H1 (cell line): Measurements from ENCODE around the gene PKD2. TPM values are rescaled to one million over a fixed set of nuclear protein-coding genes. Genes with fewer than 3 reads are reported as not detected.

Experiments
- CTCF ChIA-PET: fragments of 300-600 bp; sonication (Branson Sonifier 250); formaldehyde crosslinking; loops from one replicate; lab custom pipeline; 2021; ENCODE audit not compliant: partially characterized antibody; lab: Charles Lee
- POLR2A ChIA-PET: fragments of 300-600 bp; sonication (Branson Sonifier 250); formaldehyde crosslinking; loops from one replicate; lab custom pipeline; 2021; ENCODE audit warnings: inconsistent platforms; ENCODE audit not compliant: partially characterized antibody; lab: Charles Lee
- DNase-seq, 2 experiments: peaks; one replicate each; pipeline versions ENCODE4 v3.0.0 to v3.0.0-alpha.2; 2010 to 2022; ENCODE audit warnings: low spot score in 2 of 2, low read depth in 1 of 2, mixed read lengths in 1 of 2
- FAIRE-seq: peaks from 2 replicates; lab custom pipeline; 2011; peaks lifted over from hg19 to GRCh38; lab: Jason Lieb, UNC
- H2AFZ ChIP-seq: 2 replicates; pipeline ENCODE4 v1.8.1; 2012; ENCODE audit warnings: low read length, inconsistent platforms
- H2AK5ac ChIP-seq: 2 replicates; pipeline ENCODE4 v1.6.1; 2013; ENCODE audit warnings: low read depth, low read length
- H2BK120ac ChIP-seq: replicated peaks from 2 replicates; pipeline ENCODE3; 2013; ENCODE audit warnings: low read depth, low read length, inconsistent platforms
- H2BK12ac ChIP-seq: 2 replicates; pipeline ENCODE4 v1.6.1; 2013; ENCODE audit warnings: low read depth, low read length
- H2BK15ac ChIP-seq: 2 replicates; pipeline ENCODE4 v1.6.1; 2013; ENCODE audit warnings: low read length
- H2BK20ac ChIP-seq: 2 replicates; pipeline ENCODE4 v1.6.1; 2013; ENCODE audit warnings: low read length
- H2BK5ac ChIP-seq: 2 replicates; pipeline ENCODE4 v1.6.1; 2013; ENCODE audit warnings: low read depth, low read length
- H3K14ac ChIP-seq: 2 replicates; pipeline ENCODE4 v1.6.1; 2013; ENCODE audit warnings: inconsistent platforms; ENCODE audit not compliant: insufficient read length
- H3K18ac ChIP-seq: 2 replicates; pipeline ENCODE4 v1.6.1; 2013; ENCODE audit warnings: low read length; ENCODE audit errors: extremely low read depth
- H3K23ac ChIP-seq: 2 replicates; pipeline ENCODE4 v1.6.1; 2013; ENCODE audit warnings: inconsistent platforms; ENCODE audit not compliant: insufficient read length
- H3K23me2 ChIP-seq: 2 replicates; pipeline ENCODE4 v1.6.1; 2013; ENCODE audit warnings: low read depth, low read length
- H3K27ac ChIP-seq: 2 replicates; pipeline ENCODE4 v1.6.1; 2011; ENCODE audit warnings: low read depth, low read length, inconsistent platforms
- H3K27me3 ChIP-seq, 4 experiments: replicated peaks in 1 of 4; 1 replicate in 1 of 4; 2 replicates in 3 of 4; pipeline versions ENCODE4 v1.6.1 to v1.8.1; 2011 to 2013; ENCODE audit warnings: low read length in 3 of 4, mild to moderate bottlenecking in 3 of 4, inconsistent platforms in 2 of 4, mixed read lengths in 2 of 4, moderate library complexity in 1 of 4; ENCODE audit not compliant: control insufficient read depth in 3 of 4, insufficient read depth in 3 of 4; ENCODE audit errors: extremely low read depth in 1 of 4
- H3K36me3 ChIP-seq, 4 experiments: 2 replicates each; pipeline versions ENCODE4 v1.6.1 to v1.8.1; 2011 to 2013; ENCODE audit warnings: mild to moderate bottlenecking in 4 of 4, low read length in 3 of 4, moderate library complexity in 2 of 4, control low read depth in 1 of 4, inconsistent platforms in 1 of 4; ENCODE audit not compliant: insufficient read depth in 4 of 4, control insufficient read depth in 2 of 4
- H3K4ac ChIP-seq: replicated peaks from 2 replicates; pipeline ENCODE3; 2013; ENCODE audit warnings: low read length, low read depth, mixed read lengths, inconsistent platforms; ENCODE audit not compliant: insufficient read length
- H3K4me1 ChIP-seq, 4 experiments: replicated peaks in 1 of 4; 1 replicate in 1 of 4; 2 replicates in 3 of 4; pipeline versions ENCODE4 v1.6.1 to v1.8.1; 2011 to 2013; ENCODE audit warnings: low read length in 3 of 4, inconsistent platforms in 2 of 4, mixed read lengths in 1 of 4; ENCODE audit not compliant: insufficient read depth in 4 of 4, control insufficient read depth in 3 of 4
- H3K4me2 ChIP-seq, 2 experiments: 2 replicates each; pipeline versions ENCODE4 v1.6.1 to v1.8.1; 2011 to 2013; ENCODE audit warnings: low read depth in 2 of 2, low read length in 2 of 2, control low read depth in 1 of 2, inconsistent platforms in 1 of 2, mild to moderate bottlenecking in 1 of 2; ENCODE audit not compliant: insufficient read depth in 1 of 2
- H3K4me3 ChIP-seq, 4 experiments: fragments of 200-600, 300-600 bp in 1 of 4; sonication (generic), shearing (Covaris generic), sonication (Bioruptor Twin) in 1 of 4; 2 replicates each; pipeline versions ENCODE4 v1.5.1 to v1.8.1; 2011 to 2016; ENCODE audit warnings: low read length in 4 of 4, low read depth in 3 of 4, control low read depth in 2 of 4, inconsistent platforms in 2 of 4, mild to moderate bottlenecking in 2 of 4, mixed read lengths in 1 of 4, moderate library complexity in 1 of 4; ENCODE audit not compliant: insufficient read depth in 2 of 4; ENCODE audit errors: extremely low read depth in 1 of 4
- H3K56ac ChIP-seq: replicated peaks from 2 replicates; pipeline ENCODE3; 2013; ENCODE audit warnings: low read depth, mild to moderate bottlenecking, mixed read lengths, low read length, inconsistent platforms; ENCODE audit not compliant: insufficient read length
- H3K79me1 ChIP-seq: 2 replicates; pipeline ENCODE4 v1.6.1; 2013; ENCODE audit warnings: low read depth, low read length, control low read depth
- H3K79me2 ChIP-seq, 2 experiments: 2 replicates each; pipeline versions ENCODE4 v1.6.1 to v1.8.1; 2012 to 2013; ENCODE audit warnings: low read length in 2 of 2, mild to moderate bottlenecking in 2 of 2, inconsistent platforms in 1 of 2; ENCODE audit not compliant: insufficient read depth in 2 of 2, control insufficient read depth in 1 of 2
- H3K9ac ChIP-seq, 4 experiments: replicated peaks in 1 of 4; 1 replicate in 1 of 4; 2 replicates in 3 of 4; pipeline versions ENCODE4 v1.6.1 to v1.8.1; 2011 to 2013; ENCODE audit warnings: low read depth in 3 of 4, low read length in 3 of 4, control low read depth in 2 of 4, mild to moderate bottlenecking in 2 of 4, moderate library complexity in 2 of 4, inconsistent platforms in 1 of 4; ENCODE audit errors: extremely low read depth in 1 of 4
- H3K9me3 ChIP-seq, 2 experiments: 2 replicates each; pipeline versions ENCODE4 v1.6.1 to v1.8.1; 2012 to 2013; ENCODE audit warnings: mild to moderate bottlenecking in 2 of 2, moderate library complexity in 2 of 2, control low read depth in 1 of 2, inconsistent platforms in 1 of 2, low read depth in 1 of 2, low read length in 1 of 2, mixed read lengths in 1 of 2; ENCODE audit not compliant: insufficient read depth in 2 of 2
- H4K20me1 ChIP-seq, 2 experiments: replicated peaks in 1 of 2; 2 replicates each; pipeline versions ENCODE3 to v1.8.1; 2011 to 2013; ENCODE audit warnings: inconsistent platforms in 2 of 2, low read length in 2 of 2, mild to moderate bottlenecking in 1 of 2; ENCODE audit not compliant: insufficient read depth in 2 of 2, control insufficient read depth in 1 of 2
- H4K5ac ChIP-seq: 2 replicates; pipeline ENCODE4 v1.6.1; 2013; ENCODE audit warnings: low read length, low read depth, mixed read lengths, inconsistent platforms; ENCODE audit not compliant: insufficient read length
- H4K8ac ChIP-seq: 2 replicates; pipeline ENCODE4 v1.8.0; 2013; ENCODE audit warnings: mild to moderate bottlenecking, moderate library complexity, low read length, inconsistent platforms; ENCODE audit not compliant: insufficient read depth; ENCODE audit errors: extremely low read depth
- H4K91ac ChIP-seq: replicated peaks from 2 replicates; pipeline ENCODE3; 2013; ENCODE audit warnings: low read length, mixed read lengths, inconsistent platforms; ENCODE audit not compliant: insufficient read length
- CBX8 ChIP-seq: fragments of 300-800, 300-1000 bp; sonication (generic); IDR thresholded peaks from 2 replicates; pipeline ENCODE4 v1.7.1; 2016; ENCODE audit warnings: low read depth, low read length, borderline replicate concordance
- WGBS, 2 experiments: shearing (Covaris generic) in 1 of 2; methylation state at CpG; one replicate each; pipeline versions ENCODE4 v1.1.6 to v1.1.7; 2013 to 2015; ENCODE audit warnings: low lambda C conversion rate in 2 of 2, mixed read lengths in 2 of 2, inconsistent platforms in 1 of 2, low coverage in 1 of 2, missing lambda C conversion rate in 1 of 2; ENCODE audit not compliant: insufficient replicate concordance in 2 of 2, insufficient coverage in 1 of 2, insufficient read length in 1 of 2; ENCODE audit errors: extremely low coverage in 1 of 2, missing lambda C conversion rate in 1 of 2; 5-methylcytosine and 5-hydroxymethylcytosine counted together
- polyA plus RNA-seq, 7 experiments: library from polyadenylated mRNA; depleted of rRNA in 3 of 7; stranded (reverse) in 5 of 7; unstranded in 2 of 7; fragments of >200 nt in 5 of 7; fragments of 200-250 nt in 2 of 7; gene quantifications; 1 replicate in 5 of 7; 2 replicates in 1 of 7; 4 replicates in 1 of 7; pipeline versions ENCODE4 v1.2.1 to v1.2.3, GENCODE V29; 2011 to 2013; ENCODE audit warnings: missing spikeins in 2 of 7, mixed read lengths in 2 of 7
- total RNA-seq: library from RNA; stranded (reverse); fragmentation: NEBNext Ultra II Directional; extraction: Animal tissue kit (Norgen Biotek cat#: 25700); gene quantifications from 2 replicates; pipeline ENCODE4 v1.2.1, GENCODE V29; 2021

The PKD2 gene
- total and polyA plus RNA-seq, 2 of the 8 experiments (the other 6 are each of a cell fraction or from before 2014, with no cell fraction given), result 16.0 to 32.0 TPM

GRCh38 chr4:87971866-87972265 lies 35.6 kb upstream of the PKD2 start:
- no peak overlapping the region for H2AFZ ChIP-seq
- POLR2A ChIA-PET, result interaction anchor here (0.9 to 5.8 kb wide), 3 partner anchors 9 to 44 kb away, joined by 3 to 38 read pairs (median 4); no protein-coding TSS in a partner anchor

More at GRCh38 chr4:87971866-87972265, 35.6 kb upstream of the PKD2 start:
- TF ChIP-seq CBX8, result no peak
- H3K23me2 ChIP-seq, result no peaks in the 10 kb centered on the region
- no peak overlapping the region for H3K23ac ChIP-seq
- H2AK5ac ChIP-seq, result no peak overlapping the region
- no peak overlapping the region for H3K27ac ChIP-seq
- no peak overlapping the region for H2BK5ac ChIP-seq
- no peaks in the 10 kb centered on the region for H3K79me2 ChIP-seq
- H2BK12ac ChIP-seq, result no peak overlapping the region
- no peak overlapping the region for H3K56ac ChIP-seq
- H3K4me2 ChIP-seq, result no peak overlapping the region
- no peak overlapping the region for H3K4ac ChIP-seq
- H3K18ac ChIP-seq, result no peak overlapping the region
- no peak overlapping the region for H3K9ac ChIP-seq
- no peaks in the 10 kb centered on the region for H3K9me3 ChIP-seq
- H4K20me1 ChIP-seq, result no peaks in the 10 kb centered on the region
- H3K14ac ChIP-seq, result no peak overlapping the region
- no peak for DNase-seq
- no peak overlapping the region for H2BK120ac ChIP-seq
- no peak overlapping the region for H3K4me3 ChIP-seq
- peaks cover 2 to 11% (median 6%) of the 10 kb centered on the region in 4 experiments; a peak in 5 of 7 replicates for H3K4me1 ChIP-seq
- H4K8ac ChIP-seq, result no peak overlapping the region
- 77% methylated on average over 1 of the region's 1 CpG; no CpG with 5 or more reads in 1 of the 2 experiments for WGBS, 2 experiments
- H3K36me3 ChIP-seq, result no peaks in the 10 kb centered on the region
- H4K91ac ChIP-seq, result no peak overlapping the region
- no peaks in the 10 kb centered on the region for H3K27me3 ChIP-seq
- H4K5ac ChIP-seq, result no peak overlapping the region
- CTCF ChIA-PET, result interaction anchor here (0.8 kb wide), 1 partner anchor 108 kb away, joined by 4 read pairs; no protein-coding TSS in a partner anchor
- H2BK15ac ChIP-seq, result no peak overlapping the region
- H3K79me1 ChIP-seq, result no peaks in the 10 kb centered on the region
- no peak overlapping the region for H2BK20ac ChIP-seq
- peak; percentile 55 for FAIRE-seq
